ENCODE measurements around the gene POU2AF3.
"Not testable (repeated sequence)": the region's sequence is repeated elsewhere in the genome, so short reads cannot be mapped to it uniquely, and the experiment has no call there.

The POU2AF3 gene

DNA sequence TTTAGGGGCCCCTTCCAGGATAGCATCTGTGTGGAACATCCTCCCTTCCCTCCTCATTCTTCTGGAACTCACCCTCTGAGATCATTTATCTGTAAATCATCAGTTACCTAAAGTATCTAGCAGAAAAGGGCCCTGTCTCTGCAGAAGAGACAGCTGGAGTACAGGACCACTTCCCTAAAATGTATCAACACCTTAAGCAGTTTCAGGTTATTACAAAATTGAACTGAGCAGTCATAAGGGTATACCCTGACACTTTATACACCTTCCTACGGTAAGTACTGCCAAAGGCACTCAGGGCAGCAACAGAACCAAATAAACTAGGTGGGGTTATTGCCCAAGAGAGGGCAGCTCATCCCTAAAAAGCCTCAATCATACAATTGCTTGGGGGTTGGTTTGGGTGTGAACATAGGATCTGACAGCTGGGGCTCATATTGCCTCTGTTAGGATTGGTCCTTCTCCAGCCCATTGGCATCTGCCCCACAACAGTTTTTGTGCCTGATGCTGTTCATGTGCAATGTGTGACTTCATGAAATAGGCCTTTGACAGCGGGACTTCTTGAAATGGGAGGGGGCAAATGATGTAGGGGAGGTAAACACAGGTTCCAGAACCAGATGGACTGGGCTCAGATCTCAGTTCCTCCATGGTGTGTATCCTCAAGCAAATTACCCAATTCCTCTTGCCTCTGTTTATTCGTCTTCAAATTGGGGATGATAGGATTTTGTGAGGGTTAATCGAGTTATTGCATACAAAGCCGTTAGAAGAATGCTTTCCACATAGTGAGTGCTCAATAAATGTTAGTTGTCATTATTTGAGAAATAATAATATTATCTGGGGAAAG is 2.9 kb downstream of the POU2AF3 start:
- DNase-seq: no peak

GRCh38 chr11:111301842-111302118 is 3.4 kb downstream of the POU2AF3 start:
- no peak for DNase-seq

- DNase-seq: no peak
Measured at GRCh38 chr11:111302298-111302697, 4.0 kb downstream of the POU2AF3 start.

DNA sequence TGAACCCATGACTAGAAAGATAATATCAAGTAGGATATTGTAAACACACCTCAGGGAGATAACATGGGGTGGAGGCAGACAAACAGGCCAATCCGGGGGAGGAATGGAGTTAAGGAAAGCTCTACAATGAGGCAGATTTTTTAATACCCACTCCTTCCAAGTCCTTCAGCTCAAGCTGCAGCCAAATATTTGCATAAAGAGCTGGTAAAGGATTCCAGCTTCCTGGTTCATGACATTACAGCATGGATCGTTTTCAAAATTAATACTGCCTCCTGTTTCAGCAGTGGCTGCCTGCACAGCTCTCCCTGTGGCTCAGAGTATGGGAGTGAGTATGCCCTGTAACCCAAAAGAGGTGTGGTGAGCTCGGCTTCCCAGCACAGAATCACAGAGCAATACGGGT is 5.1 kb downstream of the POU2AF3 start:
- no peak for DNase-seq

- no peak for DNase-seq
Measured at GRCh38 chr11:111305162-111305802, 6.9 kb downstream of the POU2AF3 start.

DNA sequence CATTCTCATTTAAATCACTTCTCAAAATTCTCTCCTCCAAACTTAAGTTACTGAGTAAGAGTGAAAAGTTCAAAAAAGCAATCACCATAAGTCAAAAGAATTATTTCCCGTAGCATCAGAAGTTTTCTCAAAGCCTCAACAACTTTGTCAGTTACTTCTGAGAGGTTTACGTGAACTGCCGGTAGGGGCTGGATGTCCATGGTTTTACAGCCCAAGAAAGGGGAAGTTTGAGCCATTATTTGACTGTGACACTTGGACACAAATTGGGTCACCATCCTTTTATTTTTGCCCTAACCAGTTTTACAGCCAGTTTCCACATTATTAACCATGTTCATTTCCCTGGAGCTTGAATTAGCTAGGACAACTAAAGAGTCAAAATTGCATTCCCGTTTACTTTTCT is 7.5 kb downstream of the POU2AF3 start:
- DNase-seq: no peak

- DNase-seq: no peak
Measured at GRCh38 chr11:111306321-111306720, 8.0 kb downstream of the POU2AF3 start.

GRCh38 chr11:111307472-111308108 is 9.2 kb downstream of the POU2AF3 start:
- no peak for DNase-seq

DNA sequence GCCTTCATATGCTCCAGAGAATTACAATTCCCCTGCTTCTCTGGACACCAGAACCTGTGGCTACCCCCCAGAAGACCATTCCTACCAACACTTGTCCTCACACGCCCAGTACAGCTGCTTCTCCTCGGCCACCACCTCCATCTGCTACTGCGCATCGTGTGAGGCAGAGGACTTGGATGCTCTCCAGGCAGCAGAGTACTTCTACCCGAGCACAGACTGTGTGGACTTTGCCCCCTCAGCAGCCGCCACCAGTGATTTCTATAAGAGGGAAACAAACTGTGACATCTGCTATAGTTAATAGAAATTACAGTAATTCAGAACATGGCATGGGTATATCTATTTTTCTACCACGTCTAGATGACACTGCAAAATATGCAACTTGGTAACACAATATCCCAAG is 9.8 kb downstream of the POU2AF3 start:
- no peak for DNase-seq

- DNase-seq: no peak
Measured at GRCh38 chr11:111309215-111309915, 11.0 kb downstream of the POU2AF3 start.

GRCh38 chr11:111310088-111310487 is 11.7 kb downstream of the POU2AF3 start:
- DNase-seq: no peak

DNA sequence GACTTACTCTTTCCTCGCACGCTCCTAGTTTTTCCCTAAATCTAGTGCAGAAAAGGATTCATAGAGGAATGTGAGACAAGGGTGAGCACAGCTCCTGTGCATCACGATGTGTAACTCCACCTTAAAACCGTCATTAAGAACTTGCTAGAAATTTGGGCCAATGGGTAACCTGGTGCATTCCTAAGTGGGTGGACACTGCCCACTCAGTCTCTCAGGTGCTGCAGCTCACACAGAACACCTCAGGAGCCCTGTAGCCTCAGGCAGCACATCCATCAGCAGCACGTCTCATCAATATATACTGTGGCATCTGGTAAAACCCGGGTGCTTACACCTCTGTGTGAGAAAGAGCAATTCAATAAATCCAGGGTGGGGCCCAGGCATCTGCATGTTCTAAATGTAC is 12.4 kb downstream of the POU2AF3 start:
- DNase-seq: no peak

DNA sequence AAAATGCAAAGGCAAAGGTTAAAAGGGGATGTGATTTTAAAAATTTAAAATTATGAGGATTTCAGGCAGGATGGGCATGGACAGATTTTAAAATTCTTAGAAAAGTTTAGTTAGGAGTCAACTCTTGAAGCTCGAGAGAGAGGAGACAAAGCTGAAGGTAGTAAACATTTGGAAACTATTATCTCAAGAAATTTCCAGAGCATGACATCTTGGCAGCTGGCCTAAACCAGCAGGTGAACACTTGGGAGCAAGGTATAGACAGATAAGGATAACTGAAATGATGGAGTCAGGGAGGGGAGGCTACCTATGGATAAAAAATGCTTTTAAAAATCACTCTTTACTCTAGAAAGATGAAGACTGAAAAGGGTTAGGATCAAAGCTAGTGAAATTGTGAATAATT is 13.7 kb downstream of the POU2AF3 start:
- no peak for DNase-seq

DNA sequence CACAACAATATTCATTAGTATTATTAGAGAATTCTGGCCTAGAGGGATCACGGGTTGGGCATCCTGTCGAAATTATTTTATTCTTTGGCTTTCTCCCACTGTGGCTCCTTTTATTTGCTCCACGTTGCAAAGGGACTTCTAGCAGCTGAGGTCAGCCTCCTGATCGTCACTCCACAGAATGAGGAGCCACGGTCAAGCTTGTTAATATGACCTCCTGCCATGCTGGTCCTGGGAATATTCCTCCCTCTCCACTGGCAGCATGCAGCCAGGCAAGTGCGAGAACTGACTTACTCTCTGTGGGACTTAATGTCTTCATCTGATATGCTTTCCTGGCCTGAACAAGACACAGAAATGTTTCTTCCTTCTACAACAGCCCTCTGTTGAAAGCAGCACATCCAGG is 20.9 kb downstream of the POU2AF3 start:
- DNase-seq: no peak

- not testable (repeated sequence) for DNase-seq
Measured at GRCh38 chr11:111320199-111320598, 21.9 kb downstream of the POU2AF3 start.

DNA sequence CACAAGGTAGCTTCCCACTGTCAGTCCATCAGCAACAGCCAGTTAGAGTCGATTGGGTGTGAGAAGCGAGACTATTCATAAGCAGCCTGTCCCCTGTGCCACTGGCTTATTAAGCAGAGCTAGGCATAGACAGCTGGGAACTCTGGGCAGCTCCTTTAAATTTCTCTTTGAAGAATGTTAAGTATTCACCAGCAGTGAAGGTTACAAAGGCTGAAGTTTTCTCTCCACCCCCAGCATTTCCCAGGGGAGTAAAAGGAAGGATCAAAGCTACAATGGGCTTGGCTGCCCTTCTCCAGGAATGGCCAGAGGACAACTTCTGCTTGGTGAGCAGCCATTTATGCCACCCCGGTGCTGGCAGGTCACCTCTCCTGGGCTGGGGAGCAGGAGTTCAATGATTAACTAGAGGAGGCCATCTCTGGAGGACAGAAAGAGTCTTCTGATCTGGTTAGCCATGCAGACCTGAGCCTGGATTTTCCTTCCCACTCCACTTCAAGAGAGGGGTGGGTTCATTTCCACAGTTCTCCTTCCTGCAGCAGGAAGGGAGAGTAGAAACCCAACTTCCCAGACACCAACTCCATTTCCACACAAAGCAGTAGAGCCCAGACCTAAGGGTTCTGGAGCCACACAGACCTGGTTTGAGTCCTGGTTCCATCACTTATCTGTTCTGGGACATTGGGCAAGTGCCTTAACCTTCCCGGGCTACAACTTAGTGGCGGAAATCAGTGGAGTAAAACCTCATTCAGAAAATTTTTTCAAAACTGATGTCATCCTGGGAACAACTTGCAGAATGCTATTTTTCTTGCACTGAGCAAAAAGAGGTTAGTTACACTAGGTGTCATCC is 22.6 kb downstream of the POU2AF3 start:
- DNase-seq: no peak

DNA sequence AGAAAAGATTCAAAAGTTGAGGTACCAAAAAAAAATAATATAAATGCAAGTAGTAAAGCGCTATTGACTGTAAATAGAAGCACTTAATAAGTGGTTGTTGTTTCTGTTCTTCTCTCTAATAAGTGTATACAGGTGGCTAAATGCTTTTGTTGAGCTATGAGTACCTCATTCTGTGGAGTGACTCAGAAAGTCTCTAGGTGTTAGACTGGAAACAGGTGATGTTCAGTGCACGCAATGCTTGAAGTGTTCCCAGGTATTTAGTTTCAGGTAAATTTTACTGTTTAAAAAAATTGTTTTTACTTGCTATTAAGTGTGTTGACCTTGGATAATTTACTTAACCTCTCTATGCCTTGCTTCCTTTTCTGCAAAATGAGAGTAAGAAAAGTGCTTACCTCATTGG is 24.2 kb downstream of the POU2AF3 start:
- no peak for DNase-seq

GRCh38 chr11:111324277-111324720 is 26.0 kb downstream of the POU2AF3 start:
- DNase-seq: no peak

- DNase-seq: no peak
Measured at GRCh38 chr11:111325259-111325658, 26.9 kb downstream of the POU2AF3 start.

GRCh38 chr11:111326824-111327223 is 28.5 kb downstream of the POU2AF3 start:
- DNase-seq: no peak

DNA sequence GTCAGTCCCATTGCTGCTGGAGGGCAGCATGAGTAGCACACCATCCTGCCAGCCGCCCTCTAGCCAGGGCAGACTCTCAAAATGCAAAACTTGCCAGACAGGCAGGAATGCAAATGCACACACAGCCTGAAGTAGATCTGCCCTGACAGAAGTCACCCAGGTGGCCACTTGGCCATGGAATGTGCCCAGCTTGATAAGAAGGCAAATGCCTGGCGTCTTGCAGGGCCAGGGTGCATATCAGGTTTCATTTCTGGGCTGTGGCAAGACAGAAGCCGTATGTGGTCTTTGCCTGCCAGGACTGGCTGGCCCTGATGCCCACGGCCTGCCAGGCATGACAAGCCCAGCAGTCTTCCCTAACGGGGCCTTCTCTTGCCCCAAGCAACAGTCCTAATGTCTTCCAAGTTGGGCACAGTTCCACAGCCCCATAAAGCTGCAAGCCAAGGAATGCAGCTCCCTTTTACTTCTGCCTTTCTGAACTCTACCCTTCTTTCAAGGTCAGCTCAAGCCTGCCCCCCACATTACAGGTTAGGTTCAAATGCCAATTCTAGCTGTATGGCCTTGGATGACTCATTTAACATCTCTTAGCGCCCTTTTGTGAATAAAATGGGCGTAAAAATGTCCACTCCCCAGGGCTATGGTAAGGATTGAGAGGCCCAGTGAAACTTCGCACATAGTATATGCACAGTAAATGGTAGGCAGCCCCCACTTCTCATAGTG is 29.7 kb downstream of the POU2AF3 start:
- no peak for DNase-seq
